Duodenal mucosa (tissue), 2 donors: ENCODE data around the gene STEAP4.

Experiments
- H3K27ac ChIP-seq: one replicate; pipeline ENCODE4 v1.7.0; 2013; ENCODE audit warnings: low read depth, low read length
- H3K27me3 ChIP-seq, 2 donors: one replicate each; pipeline ENCODE4 v1.7.0; 2013; ENCODE audit warnings: low read length in 2 of 2, control low read depth in 1 of 2; ENCODE audit not compliant: insufficient read depth in 2 of 2, control insufficient read depth in 1 of 2
- H3K36me3 ChIP-seq, 2 donors: one replicate each; pipeline ENCODE4 v1.7.0; 2013; ENCODE audit warnings: low read length in 2 of 2, control low read depth in 1 of 2; ENCODE audit not compliant: insufficient read depth in 2 of 2, control insufficient read depth in 1 of 2
- H3K4me1 ChIP-seq, 2 donors: one replicate each; pipeline ENCODE4 v1.7.0; 2013; ENCODE audit warnings: low read length in 2 of 2, control low read depth in 1 of 2; ENCODE audit not compliant: insufficient read depth in 2 of 2, control insufficient read depth in 1 of 2
- H3K4me3 ChIP-seq, 2 donors: one replicate each; pipeline ENCODE4 v1.7.0; 2013; ENCODE audit warnings: low read length in 2 of 2, low read depth in 1 of 2
- H3K9ac ChIP-seq, 2 donors: one replicate each; pipeline ENCODE4 v1.7.0; 2013; ENCODE audit warnings: low read length in 2 of 2, low read depth in 1 of 2
- H3K9me3 ChIP-seq, 2 donors: one replicate each; pipeline ENCODE4 v1.7.0; 2013; ENCODE audit warnings: low read length in 2 of 2, control low read depth in 1 of 2; ENCODE audit not compliant: control insufficient read depth in 1 of 2

STEAP4 gene

GRCh38 chr7:88337572-88337971 lies 30.9 kb upstream of the STEAP4 start:
- Histone ChIP-seq H3K27ac (no peak overlapping the region), H3K27me3 (no peaks in the 10 kb centered on the region), H3K4me1 (no peaks in the 10 kb centered on the region), H3K4me3 (no peak overlapping the region), H3K9ac (no peak overlapping the region), H3K36me3 (no peaks in the 10 kb centered on the region), H3K9me3 (no peaks in the 10 kb centered on the region)

- no peaks in the 10 kb centered on the region for H3K36me3 ChIP-seq
- H3K9ac ChIP-seq = no peak overlapping the region
- no peak overlapping the region for H3K4me3 ChIP-seq
- no peaks in the 10 kb centered on the region for H3K9me3 ChIP-seq
- no peaks in the 10 kb centered on the region for H3K4me1 ChIP-seq
- H3K27ac ChIP-seq = no peak overlapping the region
- H3K27me3 ChIP-seq = no peaks in the 10 kb centered on the region
Measured at GRCh38 chr7:88331322-88331721, 24.6 kb upstream of the STEAP4 start.

GRCh38 chr7:88329532-88330463 lies 23.1 kb upstream of the STEAP4 start:
- no peaks in the 10 kb centered on the region for H3K4me1 ChIP-seq
- H3K27me3 ChIP-seq = no peaks in the 10 kb centered on the region
- no peaks in the 10 kb centered on the region for H3K9me3 ChIP-seq
- H3K27ac ChIP-seq = no peak overlapping the region
- no peaks in the 10 kb centered on the region for H3K36me3 ChIP-seq
- no peak overlapping the region for H3K9ac ChIP-seq
- no peak overlapping the region for H3K4me3 ChIP-seq

- Histone ChIP-seq H3K4me1 (no peaks in the 10 kb centered on the region), H3K27ac (no peak overlapping the region)
Measured at GRCh38 chr7:88328787-88329186, 22.1 kb upstream of the STEAP4 start.

GRCh38 chr7:88324699-88325098 lies 18.0 kb upstream of the STEAP4 start:
- H3K4me3 ChIP-seq = no peak overlapping the region
- H3K9ac ChIP-seq = no peak overlapping the region
- H3K27me3 ChIP-seq = no peaks in the 10 kb centered on the region
- H3K36me3 ChIP-seq = no peaks in the 10 kb centered on the region
- no peaks in the 10 kb centered on the region for H3K4me1 ChIP-seq
- H3K9me3 ChIP-seq = no peaks in the 10 kb centered on the region
- H3K27ac ChIP-seq = no peak overlapping the region

More at GRCh38 chr7:88328787-88329186, 22.1 kb upstream of the STEAP4 start:
- no peaks in the 10 kb centered on the region for H3K9me3 ChIP-seq
- no peaks in the 10 kb centered on the region for H3K36me3 ChIP-seq
- no peaks in the 10 kb centered on the region for H3K27me3 ChIP-seq
- no peak overlapping the region for H3K4me3 ChIP-seq
- H3K9ac ChIP-seq = no peak overlapping the region

- H3K27ac ChIP-seq = no peak overlapping the region
- no peak overlapping the region for H3K9ac ChIP-seq
- no peaks in the 10 kb centered on the region for H3K36me3 ChIP-seq
- no peaks in the 10 kb centered on the region for H3K9me3 ChIP-seq
- H3K4me3 ChIP-seq = no peak overlapping the region
- H3K27me3 ChIP-seq = no peaks in the 10 kb centered on the region
- H3K4me1 ChIP-seq = no peaks in the 10 kb centered on the region
Measured at GRCh38 chr7:88322151-88322550, 15.5 kb upstream of the STEAP4 start.

GRCh38 chr7:88321694-88322093 lies 15.0 kb upstream of the STEAP4 start:
- no peak overlapping the region for H3K4me3 ChIP-seq
- no peaks in the 10 kb centered on the region for H3K9me3 ChIP-seq
- no peak overlapping the region for H3K27ac ChIP-seq
- no peaks in the 10 kb centered on the region for H3K36me3 ChIP-seq
- H3K27me3 ChIP-seq = no peaks in the 10 kb centered on the region
- no peaks in the 10 kb centered on the region for H3K4me1 ChIP-seq
- H3K9ac ChIP-seq = no peak overlapping the region

GRCh38 chr7:88318196-88318595 lies 11.5 kb upstream of the STEAP4 start:
- H3K9me3 ChIP-seq = no peaks in the 10 kb centered on the region
- no peak overlapping the region for H3K27ac ChIP-seq
- no peak overlapping the region for H3K4me3 ChIP-seq
- no peak overlapping the region for H3K9ac ChIP-seq
- no peaks in the 10 kb centered on the region for H3K36me3 ChIP-seq
- H3K27me3 ChIP-seq = no peaks in the 10 kb centered on the region
- no peaks in the 10 kb centered on the region for H3K4me1 ChIP-seq

GRCh38 chr7:88317422-88317821 lies 10.7 kb upstream of the STEAP4 start:
- Histone ChIP-seq H3K4me3 (no peak overlapping the region), H3K27me3 (no peaks in the 10 kb centered on the region), H3K9me3 (no peaks in the 10 kb centered on the region), H3K9ac (no peak overlapping the region), H3K27ac (no peak overlapping the region), H3K36me3 (no peaks in the 10 kb centered on the region), H3K4me1 (no peaks in the 10 kb centered on the region)

GRCh38 chr7:88316456-88316855 lies 9.8 kb upstream of the STEAP4 start:
- Histone ChIP-seq H3K4me3 (no peak overlapping the region), H3K4me1 (no peaks in the 10 kb centered on the region), H3K9ac (no peak overlapping the region), H3K27ac (no peak overlapping the region), H3K27me3 (no peaks in the 10 kb centered on the region), H3K9me3 (no peaks in the 10 kb centered on the region), H3K36me3 (no peaks in the 10 kb centered on the region)
